ENCODE results near the gene KLHL5. TPM values are rescaled to one million over a fixed set of nuclear protein-coding genes. Genes with fewer than 3 reads are reported as not detected.
A peak's percentile ranks its signal among the peaks of the same experiment; 100 is the strongest.
"Not testable (repeated sequence)": the region's sequence is repeated elsewhere in the genome, so short reads cannot be mapped to it uniquely, and the experiment has no call there.

KLHL5 gene
- total and polyA plus RNA-seq, 8 donors = 6.3 to 51.0 (median 23.1) TPM

GRCh38 chr4:39125600-39125985 lies 63.6 kb downstream of the KLHL5 start:
- no peak overlapping the region for H3K27ac ChIP-seq
- TF ChIP-seq CTCF (IDR thresholded peaks at IDR 0.05) = no peak
- no peak for TF ChIP-seq POLR2A (IDR thresholded peaks at IDR 0.05)
- TF ChIP-seq POLR2AphosphoS5 (IDR thresholded peaks at IDR 0.05) = no peak
- no peak for TF ChIP-seq EP300 (IDR thresholded peaks at IDR 0.05)
- intact Hi-C loops (cut with DNase I; ENCODE audit: low total_unique reads) = no loop called here
- no peak for DNase-seq
- H3K9me3 ChIP-seq = no peaks in the 10 kb centered on the region
- H3K4me1 ChIP-seq = no peaks in the 10 kb centered on the region
- H3K36me3 ChIP-seq = peaks cover 0 to 5% (median 0%) of the 10 kb centered on the region in 4 donors
- no peak overlapping the region for H3K4me3 ChIP-seq
- 85 to 91% (median 89%) methylated on average over 3 of the region's 3 CpGs for WGBS, 5 donors
- H3K27me3 ChIP-seq = no peaks in the 10 kb centered on the region

GRCh38 chr4:39126256-39127095 lies 64.4 kb downstream of the KLHL5 start:
- Histone ChIP-seq H3K27ac (no peak overlapping the region), H3K4me3 (no peak overlapping the region), H3K9me3 (no peaks in the 10 kb centered on the region), H3K27me3 (no peaks in the 10 kb centered on the region), H3K36me3 (peaks cover 0 to 5% (median 0%) of the 10 kb centered on the region in 4 donors), H3K4me1 (no peaks in the 10 kb centered on the region)
- TF ChIP-seq POLR2A (IDR thresholded peaks at IDR 0.05) = no peak
- TF ChIP-seq POLR2AphosphoS5 (IDR thresholded peaks at IDR 0.05) = no peak
- no peak for TF ChIP-seq CTCF (IDR thresholded peaks at IDR 0.05)
- no peak for TF ChIP-seq EP300 (IDR thresholded peaks at IDR 0.05)
- no peak for DNase-seq
- intact Hi-C loops (cut with DNase I; ENCODE audit: low total_unique reads) = no loop called here
- WGBS, 5 donors = 85 to 90% (median 85%) methylated on average over 11 of the region's 11 CpGs

GRCh38 chr4:39133623-39134022 lies 71.6 kb downstream of the KLHL5 start:
- Histone ChIP-seq H3K27me3 (no peaks in the 10 kb centered on the region), H3K27ac (no peak overlapping the region), H3K9me3 (no peaks in the 10 kb centered on the region), H3K4me1 (peaks cover 0 to 11% (median 8%) of the 10 kb centered on the region in 4 donors), H3K36me3 (no peaks in the 10 kb centered on the region), H3K4me3 (no peak overlapping the region)
- intact Hi-C loops (cut with DNase I; ENCODE audit: low total_unique reads) = loop anchor here (10.0 kb wide), 1 partner anchor 369 kb away; no protein-coding TSS in a partner anchor
- TF ChIP-seq CTCF (IDR thresholded peaks at IDR 0.05) (no peak), POLR2AphosphoS5 (IDR thresholded peaks at IDR 0.05) (no peak), EP300 (IDR thresholded peaks at IDR 0.05) (no peak), POLR2A (IDR thresholded peaks at IDR 0.05) (no peak)
- no peak for DNase-seq
- 94 to 97% (median 96%) methylated on average over 3 of the region's 3 CpGs for WGBS, 5 donors

GRCh38 chr4:39134683-39135306 lies 72.8 kb downstream of the KLHL5 start:
- intact Hi-C loops (cut with DNase I; ENCODE audit: low total_unique reads) = loop anchor here (5.0 to 10.0 kb wide), 2 partner anchors 227 to 370 kb away; no protein-coding TSS in a partner anchor
- H3K4me1 ChIP-seq = peaks cover 0 to 11% (median 8%) of the 10 kb centered on the region in 4 donors

GRCh38 chr4:39138227-39138626 lies 76.2 kb downstream of the KLHL5 start:
- H3K36me3 ChIP-seq, H3K27me3 ChIP-seq, H3K27ac ChIP-seq, H3K9me3 ChIP-seq, DNase-seq, H3K4me3 ChIP-seq: not testable (repeated sequence)
- WGBS, 5 donors = 67 to 87% (median 77%) methylated on average over 3 of the region's 3 CpGs
- intact Hi-C loops (cut with DNase I; ENCODE audit: low total_unique reads) = loop anchor here (5.0 to 10.0 kb wide), 2 partner anchors 231 to 373 kb away; no protein-coding TSS in a partner anchor
- H3K4me1 ChIP-seq = peaks cover 0 to 11% (median 8%) of the 10 kb centered on the region in 4 donors

More at GRCh38 chr4:39134683-39135306, 72.8 kb downstream of the KLHL5 start:
- Histone ChIP-seq H3K27ac (no peak overlapping the region), H3K4me3 (no peak overlapping the region), H3K9me3 (no peaks in the 10 kb centered on the region), H3K36me3 (no peaks in the 10 kb centered on the region), H3K27me3 (no peaks in the 10 kb centered on the region)
- 41 to 51% (median 46%) methylated on average over 2 of the region's 2 CpGs for WGBS, 5 donors
- TF ChIP-seq CTCF (IDR thresholded peaks at IDR 0.05) (no peak), POLR2A (IDR thresholded peaks at IDR 0.05) (no peak), EP300 (IDR thresholded peaks at IDR 0.05) (no peak), POLR2AphosphoS5 (IDR thresholded peaks at IDR 0.05) (no peak)
- peak in 1 of 2 donors; percentile 8 for DNase-seq

Measured in stomach (tissue), 9 donors.